Smooth muscle cell (in vitro differentiated cells): ENCODE results near the gene WDR81. TPM values are rescaled to one million over a fixed set of nuclear protein-coding genes. Genes with fewer than 3 reads are reported as not detected.

Experiments used
- DNase-seq: peaks from one replicate; lab custom pipeline; 2025; ENCODE audit not compliant: unreplicated experiment; lab: John Stamatoyannopoulos, UW
- H2AFZ ChIP-seq: fragments of 200-600 bp; sonication (generic); 2 replicates; pipeline ENCODE4 v1.6.0; 2016; ENCODE audit warnings: antibody characterized with exemption, low read depth, mild to moderate bottlenecking
- H3F3A ChIP-seq: fragments of 200-600 bp; sonication (generic); 2 replicates; pipeline ENCODE4 v1.6.0; 2017; ENCODE audit warnings: antibody characterized with exemption, low read depth
- H3K27ac ChIP-seq: fragments of 200-600 bp; sonication (generic); 2 replicates; pipeline ENCODE4 v1.5.1; 2016; ENCODE audit warnings: low read depth, mild to moderate bottlenecking
- H3K27me3 ChIP-seq: fragments of 200-600 bp; sonication (generic); 2 replicates; pipeline ENCODE4 v1.6.1; 2016; ENCODE audit warnings: low read depth, mild to moderate bottlenecking
- H3K36me3 ChIP-seq: fragments of 200-600 bp; sonication (generic); 2 replicates; pipeline ENCODE4 v1.5.1; 2016; ENCODE audit warnings: low read depth
- H3K4me1 ChIP-seq: fragments of 200-600 bp; sonication (generic); 2 replicates; pipeline ENCODE4 v1.5.1; 2016; ENCODE audit warnings: low read depth
- H3K4me2 ChIP-seq: fragments of 200-600 bp; sonication (generic); 2 replicates; pipeline ENCODE4 v1.6.0; 2016; ENCODE audit warnings: mild to moderate bottlenecking
- H3K4me3 ChIP-seq: fragments of 200-600 bp; sonication (generic); 2 replicates; pipeline ENCODE4 v1.5.1; 2016; ENCODE audit warnings: mild to moderate bottlenecking
- H3K79me2 ChIP-seq: fragments of 200-600 bp; sonication (generic); 2 replicates; pipeline ENCODE4 v1.6.0; 2016; ENCODE audit warnings: low read depth, mild to moderate bottlenecking
- H3K9ac ChIP-seq: fragments of 200-600 bp; sonication (generic); 2 replicates; pipeline ENCODE4 v1.6.0; 2016; ENCODE audit warnings: low read depth
- H3K9me3 ChIP-seq: fragments of 200-600 bp; sonication (generic); replicated peaks from 2 replicates; pipeline ENCODE4 v1.5.1; 2016; ENCODE audit warnings: low read depth
- H4K20me1 ChIP-seq: fragments of 200-600 bp; sonication (generic); 2 replicates; pipeline ENCODE4 v1.6.0; 2016; ENCODE audit warnings: low read depth
- CTCF ChIP-seq: fragments of 200-600 bp; sonication (generic); IDR thresholded peaks from 2 replicates; pipeline ENCODE4 v1.5.1; 2017; ENCODE audit warnings: borderline replicate concordance, mild to moderate bottlenecking, antibody characterized with exemption; ENCODE audit not compliant: insufficient read depth, poor library complexity, severe bottlenecking
- WGBS: methylation state at CpG from one replicate; pipeline ENCODE4 v1.1.7; 2016; ENCODE audit warnings: low lambda C conversion rate; 5-methylcytosine and 5-hydroxymethylcytosine counted together
- polyA plus RNA-seq: library from polyadenylated mRNA; unstranded; fragments of >200 nt; fragmentation: Nextera tagmentation; extraction: Ambion mirVana; gene quantifications from 2 replicates; pipeline ENCODE4 v1.2.1, GENCODE V29; 2016
- total RNA-seq: library from RNA; depleted of rRNA; stranded (reverse); fragments of >200 nt; gene quantifications from 2 replicates; pipeline ENCODE4 v1.2.3, GENCODE V29; 2014

WDR81 gene
- total and polyA plus RNA-seq, 2 experiments from 2014 or later = 5.6 to 9.7 TPM

DNA sequence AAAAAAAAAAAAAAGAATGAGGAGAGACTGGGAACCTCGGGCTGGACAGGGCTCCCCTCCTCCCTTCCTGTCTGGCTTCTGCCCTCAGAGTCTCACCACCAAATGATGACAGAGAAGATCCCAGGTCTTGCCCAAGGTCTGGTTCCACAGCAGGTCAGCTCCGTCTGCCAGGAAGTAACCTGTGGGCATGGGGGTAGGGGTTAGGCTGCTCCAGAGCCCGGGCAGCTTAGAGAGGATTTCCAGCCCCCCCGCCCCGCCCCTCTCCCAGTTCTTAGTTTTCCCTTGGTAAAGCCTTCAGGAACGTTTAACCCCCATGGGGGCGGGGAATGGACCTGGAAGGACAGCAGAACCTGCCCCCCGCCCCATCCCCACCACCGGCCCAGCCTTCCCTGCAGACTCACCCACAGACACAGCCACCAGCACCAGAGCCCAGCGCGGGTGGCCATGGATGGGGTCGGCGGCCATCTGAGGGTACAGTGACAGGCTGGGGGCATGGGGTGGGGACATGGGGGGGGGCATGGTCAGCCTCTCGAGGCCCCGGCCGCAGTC is 15.0 kb upstream of the WDR81 start:
- no peaks in the 10 kb centered on the region for H3K9me3 ChIP-seq

GRCh38 chr17:1709971-1710806 is 14.3 kb upstream of the WDR81 start, which contains the start of gene TLCD2:
TSS of gene TLCD2 (minus strand) at chr17:1710377. CDS start at chr17:1710242, 135 bp downstream.
- peaks cover 27% of the 10 kb centered on the region for H3F3A ChIP-seq
- peak; percentile 46 for DNase-seq
- H3K36me3 ChIP-seq = no peaks in the 10 kb centered on the region
- under 1% methylated on average over 58 of the region's 83 CpGs for WGBS
- H4K20me1 ChIP-seq = peaks cover 55% of the 10 kb centered on the region
- peak within 1 kb of the TSS; percentile 76 for H3K9ac ChIP-seq
- TF ChIP-seq CTCF = no peak
- H3K4me2 ChIP-seq = peak within 1 kb of the TSS; percentile 99
- H3K4me1 ChIP-seq = peaks cover 25% of the 10 kb centered on the region
- H3K27me3 ChIP-seq = no peaks in the 10 kb centered on the region
- H3K9me3 ChIP-seq = no peaks in the 10 kb centered on the region
- peak within 1 kb of the TSS; percentile 99 for H3K27ac ChIP-seq
- peak within 1 kb of the TSS; percentile 83 for H3K4me3 ChIP-seq
- H3K79me2 ChIP-seq = peaks cover 45% of the 10 kb centered on the region
- no peak within 1 kb of the TSS for H2AFZ ChIP-seq

More for the DNA sequence above, 15.0 kb upstream of the WDR81 start:
- no peak overlapping the region for H2AFZ ChIP-seq
- no peak for TF ChIP-seq CTCF
- H3K4me2 ChIP-seq = peak overlapping the region; percentile 99
- H3F3A ChIP-seq = peaks cover 27% of the 10 kb centered on the region
- no peak overlapping the region for H3K27ac ChIP-seq
- WGBS = 0% methylated on average over 3 of the region's 16 CpGs
- H3K27me3 ChIP-seq = no peaks in the 10 kb centered on the region
- H3K4me3 ChIP-seq = peak overlapping the region; percentile 83
- peak overlapping the region; percentile 76 for H3K9ac ChIP-seq
- H3K4me1 ChIP-seq = peaks cover 25% of the 10 kb centered on the region
- no peaks in the 10 kb centered on the region for H3K36me3 ChIP-seq
- peaks cover 48% of the 10 kb centered on the region for H4K20me1 ChIP-seq
- DNase-seq = no peak
- peaks cover 39% of the 10 kb centered on the region for H3K79me2 ChIP-seq

DNA sequence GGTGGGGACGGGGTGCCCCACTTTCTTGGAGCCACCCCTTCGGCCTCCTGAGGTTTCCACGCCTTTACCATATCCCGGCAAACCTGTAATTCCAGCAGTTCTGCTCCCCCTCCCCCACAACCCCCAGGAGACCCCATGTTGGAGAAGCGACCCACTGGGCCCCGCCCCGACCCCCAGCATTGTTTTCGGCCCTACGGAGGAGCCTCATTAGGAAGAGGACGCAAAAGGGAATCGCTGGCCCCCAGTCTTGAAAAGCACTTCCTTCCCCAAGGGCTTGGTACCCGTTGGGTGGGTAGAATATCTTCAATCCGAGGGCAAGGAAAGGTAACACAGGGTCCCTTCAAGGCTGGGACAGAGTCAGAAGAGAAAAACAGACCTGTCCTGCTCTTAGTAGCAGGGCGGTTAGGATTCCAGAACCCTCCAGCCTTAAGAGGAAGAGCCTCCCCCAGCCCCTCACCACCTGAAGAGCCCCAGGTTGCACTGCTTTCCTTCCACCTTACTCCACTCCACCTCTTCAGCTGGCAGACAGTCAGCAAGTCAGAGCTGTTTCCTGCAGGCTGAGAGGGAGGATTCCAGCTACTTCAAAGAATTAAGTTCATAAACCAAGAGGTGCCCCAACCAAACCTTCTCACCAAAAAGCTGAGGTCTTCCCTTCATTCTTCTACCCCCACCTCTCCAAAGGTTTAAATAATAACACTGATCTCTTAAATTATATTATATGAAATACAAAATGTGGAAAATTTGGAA is 13.5 kb upstream of the WDR81 start:
- no peak for DNase-seq
- Histone ChIP-seq H3F3A (peaks cover 27% of the 10 kb centered on the region), H3K36me3 (no peaks in the 10 kb centered on the region)

More for the DNA sequence above, 13.5 kb upstream of the WDR81 start:
- H3K9ac ChIP-seq = peak overlapping the region; percentile 76
- WGBS = 17% methylated on average over 14 of the region's 14 CpGs
- H3K79me2 ChIP-seq = peaks cover 52% of the 10 kb centered on the region
- peak overlapping the region; percentile 99 for H3K4me2 ChIP-seq
- no peaks in the 10 kb centered on the region for H3K27me3 ChIP-seq
- peaks cover 25% of the 10 kb centered on the region for H3K4me1 ChIP-seq
- peak overlapping the region; percentile 83 for H3K4me3 ChIP-seq
- no peak for TF ChIP-seq CTCF
- no peaks in the 10 kb centered on the region for H3K9me3 ChIP-seq
- H3K27ac ChIP-seq = peak overlapping the region; percentile 99
- H2AFZ ChIP-seq = no peak overlapping the region
- peaks cover 63% of the 10 kb centered on the region for H4K20me1 ChIP-seq
